ENCODE data around the gene KRTAP10-6. TPM values are rescaled to one million over a fixed set of nuclear protein-coding genes. Genes with fewer than 3 reads are reported as not detected.
"Not testable (repeated sequence)": the region's sequence is repeated elsewhere in the genome, so short reads cannot be mapped to it uniquely, and the experiment has no call there.

The KRTAP10-6 gene
- not detected in 2 replicates for total RNA-seq

GRCh38 chr21:44592446-44593311, at the start of gene KRTAP10-6:
TSS of gene KRTAP10-6 (minus strand) at chr21:44592505. CDS start at chr21:44592484, 21 bp downstream.
- no peak for DNase-seq (ENCODE audit: extremely low read depth, low read depth, low spot score)

GRCh38 chr21:44640761-44641160, 48.5 kb upstream of the KRTAP10-6 start:
- no peak for DNase-seq (ENCODE audit: extremely low read depth, low read depth, low spot score)

GRCh38 chr21:44639331-44639655, 47.0 kb upstream of the KRTAP10-6 start:
- DNase-seq (ENCODE audit: extremely low read depth, low read depth, low spot score): no peak

GRCh38 chr21:44638506-44639330, 46.4 kb upstream of the KRTAP10-6 start:
- DNase-seq (ENCODE audit: extremely low read depth, low read depth, low spot score): not testable (repeated sequence)

GRCh38 chr21:44637851-44638348, 45.6 kb upstream of the KRTAP10-6 start:
- not testable (repeated sequence) for DNase-seq (ENCODE audit: extremely low read depth, low read depth, low spot score)

- DNase-seq (ENCODE audit: extremely low read depth, low read depth, low spot score): no peak
Observed at GRCh38 chr21:44637018-44637850, 44.9 kb upstream of the KRTAP10-6 start, which contains the start of gene KRTAP10-10. TSS of gene KRTAP10-10 (plus strand) at chr21:44637356. CDS start at chr21:44637418, 62 bp downstream.

- DNase-seq (ENCODE audit: extremely low read depth, low read depth, low spot score): no peak
Observed at GRCh38 chr21:44636209-44637017, 44.1 kb upstream of the KRTAP10-6 start.

GRCh38 chr21:44632067-44632466, 39.8 kb upstream of the KRTAP10-6 start:
- no peak for DNase-seq (ENCODE audit: extremely low read depth, low read depth, low spot score)

GRCh38 chr21:44630440-44630839, 38.1 kb upstream of the KRTAP10-6 start:
- DNase-seq (ENCODE audit: extremely low read depth, low read depth, low spot score): no peak

- DNase-seq (ENCODE audit: extremely low read depth, low read depth, low spot score): no peak
Observed at GRCh38 chr21:44628707-44629391, 36.5 kb upstream of the KRTAP10-6 start.

- not testable (repeated sequence) for DNase-seq (ENCODE audit: extremely low read depth, low read depth, low spot score)
Observed at GRCh38 chr21:44627831-44628233, 35.5 kb upstream of the KRTAP10-6 start.

GRCh38 chr21:44627181-44627822, 35.0 kb upstream of the KRTAP10-6 start:
- not testable (repeated sequence) for DNase-seq (ENCODE audit: extremely low read depth, low read depth, low spot score)

- no peak for DNase-seq (ENCODE audit: extremely low read depth, low read depth, low spot score)
Observed at GRCh38 chr21:44626673-44627143, 34.4 kb upstream of the KRTAP10-6 start, which contains the start of gene KRTAP10-9. TSS of gene KRTAP10-9 (plus strand) at chr21:44627093. CDS start at chr21:44627172, 79 bp downstream.

- DNase-seq (ENCODE audit: extremely low read depth, low read depth, low spot score): no peak
Observed at GRCh38 chr21:44626262-44626661, 34.0 kb upstream of the KRTAP10-6 start.

GRCh38 chr21:44625756-44626155, 33.5 kb upstream of the KRTAP10-6 start:
- no peak for DNase-seq (ENCODE audit: extremely low read depth, low read depth, low spot score)

GRCh38 chr21:44623575-44623974, 31.3 kb upstream of the KRTAP10-6 start:
- no peak for DNase-seq (ENCODE audit: extremely low read depth, low read depth, low spot score)

- no peak for DNase-seq (ENCODE audit: extremely low read depth, low read depth, low spot score)
Observed at GRCh38 chr21:44619886-44620285, 27.6 kb upstream of the KRTAP10-6 start.

- DNase-seq (ENCODE audit: extremely low read depth, low read depth, low spot score): no peak
Observed at GRCh38 chr21:44618909-44619308, 26.6 kb upstream of the KRTAP10-6 start.
